ENCODE data around the gene NR3C1. TPM values are rescaled to one million over a fixed set of nuclear protein-coding genes. Genes with fewer than 3 reads are reported as not detected.

Gene NR3C1
- total and polyA plus RNA-seq, 2 of the 4 experiments (the other 2 are of a cell fraction) = 13.7 to 77.4 TPM

- H3K14ac ChIP-seq (replicated peaks; ENCODE audit: low read depth, low read length) = no peak overlapping the region
- H3K9me1 ChIP-seq (ENCODE audit: insufficient read depth, low read length) = 0 out of 2 replicates have a peak, but pooled peaks cover 4% of the 10 kb centered on the region
- H3K36me3 ChIP-seq (ENCODE audit: control insufficient read depth, insufficient read depth, low read length) = no peaks in the 10 kb centered on the region
- no peak overlapping the region for H3K4me2 ChIP-seq (ENCODE audit: low read depth, low read length)
- H3K79me1 ChIP-seq (ENCODE audit: low read depth in 1 of 2, low read length in 2 of 2) = peaks cover 15 to 18% of the 10 kb centered on the region in 2 experiments
- H4K5ac ChIP-seq (ENCODE audit: low read depth, low read length) = no peak overlapping the region
- no peak overlapping the region; a peak in 1 of 4 replicates for H4K8ac ChIP-seq (ENCODE audit: low read depth in 2 of 2, low read length in 2 of 2)
- H3K4ac ChIP-seq (ENCODE audit: low read depth, low read length) = no peak overlapping the region
- H3K9ac ChIP-seq (ENCODE audit: low read depth, low read length) = no peak overlapping the region
- H2AK9ac ChIP-seq (replicated peaks; ENCODE audit: low read depth, low read length, poor library complexity) = no peak overlapping the region
- CTCF ChIA-PET = interaction anchor here (1.0 kb wide), 1 partner anchor 17 kb away, joined by 3 read pairs; no protein-coding TSS in a partner anchor
- H3K18ac ChIP-seq (ENCODE audit: low read depth, low read length) = no peak overlapping the region
- no peak overlapping the region for H3K23ac ChIP-seq (ENCODE audit: low read depth, low read length)
- H3K4me3 ChIP-seq (ENCODE audit: insufficient read depth, low read depth, low read length) = no peak overlapping the region
- H3K4me1 ChIP-seq (ENCODE audit: control insufficient read depth, insufficient read depth, low read length) = peaks cover 3% of the 10 kb centered on the region
- ATAC-seq (ENCODE audit: low read depth) (no peak), DNase-seq (no peak)
- H3K27me3 ChIP-seq (ENCODE audit: control insufficient read depth, insufficient read depth, low read length) = no peaks in the 10 kb centered on the region
- in situ Hi-C loops (cut with MboI; ENCODE audit: low sequenced_read_pairs) (no loop called here), dilution Hi-C loops (cut with HindIII; ENCODE audit: low sequenced_read_pairs, unreplicated experiment) (no loop called here), intact Hi-C loops (cut with micrococcal nuclease) (loop anchor here (10.0 kb wide), 1 partner anchor 351 kb away; no protein-coding TSS in a partner anchor)
- no peak overlapping the region for H2BK15ac ChIP-seq (ENCODE audit: low read depth, low read length)
- no peak overlapping the region for H2BK20ac ChIP-seq (ENCODE audit: low read depth, low read length)
- POLR2A ChIA-PET (ENCODE audit: unreplicated experiment) = no interaction called here
- no peak overlapping the region for H2AK5ac ChIP-seq (ENCODE audit: low read depth, low read length)
- no peak overlapping the region for H3K56ac ChIP-seq (ENCODE audit: extremely low read depth, insufficient read depth, low read length)
- H3K9me3 ChIP-seq (ENCODE audit: control insufficient read depth, insufficient read depth, low read length) = no peaks in the 10 kb centered on the region
- H4K91ac ChIP-seq (ENCODE audit: insufficient read depth, low read depth, low read length) = no peak overlapping the region
- H2BK5ac ChIP-seq (ENCODE audit: low read depth, low read length, poor library complexity, severe bottlenecking) = no peak overlapping the region
- no peak overlapping the region for H3K27ac ChIP-seq (ENCODE audit: insufficient read depth, low read length)
- no CpG with 5 or more reads among the region's 6 CpGs for WGBS, 2 experiments (ENCODE audit: extremely low coverage in 2 of 2, insufficient read length in 1 of 2)
- no peaks in the 10 kb centered on the region for H4K20me1 ChIP-seq (ENCODE audit: insufficient read depth, low read length)
- no peak overlapping the region for H2AFZ ChIP-seq (replicated peaks; ENCODE audit: low read length, poor library complexity)
- BruUV-seq (replicated peaks) = no TSS peak
- no peak for TF ChIP-seq POLR2A (IDR thresholded peaks at IDR 0.05; ENCODE audit: low read depth, low read length)
- TF ChIP-seq, protein P1, sequence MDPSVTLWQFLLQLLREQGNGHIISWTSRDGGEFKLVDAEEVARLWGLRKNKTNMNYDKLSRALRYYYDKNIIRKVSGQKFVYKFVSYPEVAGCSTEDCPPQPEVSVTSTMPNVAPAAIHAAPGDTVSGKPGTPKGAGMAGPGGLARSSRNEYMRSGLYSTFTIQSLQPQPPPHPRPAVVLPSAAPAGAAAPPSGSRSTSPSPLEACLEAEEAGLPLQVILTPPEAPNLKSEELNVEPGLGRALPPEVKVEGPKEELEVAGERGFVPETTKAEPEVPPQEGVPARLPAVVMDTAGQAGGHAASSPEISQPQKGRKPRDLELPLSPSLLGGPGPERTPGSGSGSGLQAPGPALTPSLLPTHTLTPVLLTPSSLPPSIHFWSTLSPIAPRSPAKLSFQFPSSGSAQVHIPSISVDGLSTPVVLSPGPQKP (IDR thresholded peaks at IDR 0.05; ENCODE audit: borderline replicate concordance, low read depth, low read length) = no peak
- no peak for TF ChIP-seq FOS (IDR thresholded peaks at IDR 0.05; ENCODE audit: low read depth, low read length)
- no peak for TF ChIP-seq MAFK (IDR thresholded peaks at IDR 0.05; ENCODE audit: low read depth, low read length)
- TF ChIP-seq RAD21 (IDR thresholded peaks at IDR 0.05; ENCODE audit: low read length) = no peak
- TF ChIP-seq SMC3 (IDR thresholded peaks at IDR 0.05; ENCODE audit: low read depth, low read length) = no peak
- no peak for TF ChIP-seq BHLHE40 (IDR thresholded peaks at IDR 0.05; ENCODE audit: low read depth, low read length)
- no peak for TF ChIP-seq MXI1 (IDR thresholded peaks at IDR 0.05; ENCODE audit: borderline replicate concordance, low read depth, low read length)
- TF ChIP-seq RFX5 (IDR thresholded peaks at IDR 0.05; ENCODE audit: low read depth, low read length) = no peak
- TF ChIP-seq NFE2L2 (IDR thresholded peaks at IDR 0.05; ENCODE audit: low read depth, low read length) = no peak
- TF ChIP-seq, protein P2, sequence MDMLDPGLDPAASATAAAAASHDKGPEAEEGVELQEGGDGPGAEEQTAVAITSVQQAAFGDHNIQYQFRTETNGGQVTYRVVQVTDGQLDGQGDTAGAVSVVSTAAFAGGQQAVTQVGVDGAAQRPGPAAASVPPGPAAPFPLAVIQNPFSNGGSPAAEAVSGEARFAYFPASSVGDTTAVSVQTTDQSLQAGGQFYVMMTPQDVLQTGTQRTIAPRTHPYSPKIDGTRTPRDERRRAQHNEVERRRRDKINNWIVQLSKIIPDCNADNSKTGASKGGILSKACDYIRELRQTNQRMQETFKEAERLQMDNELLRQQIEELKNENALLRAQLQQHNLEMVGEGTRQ (IDR thresholded peaks at IDR 0.05; ENCODE audit: low read depth, low read length) = no peak
- H2BK120ac ChIP-seq (ENCODE audit: low read depth, low read length) = no peak overlapping the region
These were observed 127.7 kb downstream of the NR3C1 start for GRCh38 chr5:143275512-143276363.
